Measurements from ENCODE around the gene PC. TPM values are rescaled to one million over a fixed set of nuclear protein-coding genes. Genes with fewer than 3 reads are reported as not detected.
A peak's percentile ranks its signal among the peaks of the same experiment; 100 is the strongest.

The PC gene
- polyA plus RNA-seq, 1 of the 3 experiments (the other 2 are of a cell fraction): 9.7 TPM

- TF ChIP-seq ZBTB33 (IDR thresholded peaks at IDR 0.05; ENCODE audit: borderline replicate concordance, low read depth) (no peak), SMC3 (IDR thresholded peaks at IDR 0.05; ENCODE audit: low read depth, low read length) (no peak), TAF1 (IDR thresholded peaks at IDR 0.05; ENCODE audit: borderline replicate concordance, low read depth, low read length) (no peak), FOSL2 (IDR thresholded peaks at IDR 0.05; ENCODE audit: borderline replicate concordance, low read depth) (peak; percentile 54; the same call in 1 of the 2 replicates), NFIC (IDR thresholded peaks at IDR 0.05; ENCODE audit: borderline replicate concordance) (peak; percentile 72), RXRA (IDR thresholded peaks at IDR 0.05; ENCODE audit: borderline replicate concordance, low read depth) (peak; percentile 62; the same call in 1 of the 2 replicates), EP300 (IDR thresholded peaks at IDR 0.05; ENCODE audit: borderline replicate concordance in 1 of 2, low read depth in 1 of 2, low read length in 1 of 2) (no peak), TCF12 (IDR thresholded peaks at IDR 0.05) (peak; percentile 57; the same call in 1 of the 2 replicates), CTCF (IDR thresholded peaks at IDR 0.05) (no peak), JUND (IDR thresholded peaks at IDR 0.05) (0 out of 2 replicates have a peak, but pooled peaks have one; percentile 38), IRF3 (IDR thresholded peaks at IDR 0.05; ENCODE audit: low read depth, low read length) (no peak), PBX3 (IDR thresholded peaks at IDR 0.05) (peak; percentile 61), MAX (IDR thresholded peaks at IDR 0.05; ENCODE audit: low read depth) (no peak)
- no peak for DNase-seq
- Histone ChIP-seq H3K4me2 (peak overlapping the region; percentile 30; the same call in 1 of the 2 replicates), H3K9me2 (no peaks in the 10 kb centered on the region), H4K20me1 (ENCODE audit: insufficient read depth) (no peaks in the 10 kb centered on the region), H3K4me3 (ENCODE audit: low read depth in 2 of 2, low read length in 1 of 2) (no peak overlapping the region), H3K27me3 (ENCODE audit: insufficient read depth) (no peaks in the 10 kb centered on the region), H3K36me3 (replicated peaks in 1 of 2; ENCODE audit: control insufficient read depth in 1 of 2, insufficient read depth in 2 of 2, low read length in 1 of 2) (no peaks in the 10 kb centered on the region), H3F3A (replicated peaks; ENCODE audit: insufficient read depth) (peaks cover 38% of the 10 kb centered on the region), H3K9me3 (no peaks in the 10 kb centered on the region), H3K79me2 (ENCODE audit: insufficient read depth) (no peaks in the 10 kb centered on the region), H3K9ac (peak overlapping the region; percentile 6; the same call in 1 of the 2 replicates), H2AFZ (ENCODE audit: low read depth) (peak overlapping the region; percentile 1; the same call in 1 of the 2 replicates), H3K4me1 (ENCODE audit: control insufficient read depth in 1 of 2, insufficient read depth in 2 of 2, low read depth in 1 of 2, low read length in 1 of 2) (peaks cover 0 to 32% of the 10 kb centered on the region in 2 experiments; a peak in 3 of 4 replicates), H3K27ac (ENCODE audit: low read depth in 2 of 2, low read length in 1 of 2) (peak overlapping the region in 1 of 2 experiments; percentile 98; a peak in 2 of 4 replicates)
- CTCF ChIA-PET: no interaction called here
- POLR2A ChIA-PET: no interaction called here
- WGBS (ENCODE audit: low lambda C conversion rate): 65% methylated on average over 5 of the region's 5 CpGs
Observed at GRCh38 chr11:66967670-66968425, 9.7 kb upstream of the PC start.

Measured in SK-N-SH (cell line).